K562 (cell line): Measurements from ENCODE around the gene LDLRAD3. TPM values are rescaled to one million over a fixed set of nuclear protein-coding genes. Genes with fewer than 3 reads are reported as not detected.

Source experiments
- ADNP ChIP-seq: fragments of 200-800 bp; sonication (Bioruptor generic); IDR thresholded peaks from 2 replicates; pipeline ENCODE4 v1.6.1; 2016; ENCODE audit warnings: missing genetic modification characterization, missing compliant biosample characterization
- BRCA1 ChIP-seq, 2 experiments: fragments of 450-650 bp in 1 of 2; sonication (generic) in 1 of 2; formaldehyde crosslinking in 1 of 2; IDR thresholded peaks; 2 replicates each; pipeline versions ENCODE4 v1.5.0 to v1.6.1; 2017 to 2020; ENCODE audit warnings: mild to moderate bottlenecking in 1 of 2, missing genetic modification reagents in 1 of 2
- CHD2 ChIP-seq: IDR thresholded peaks from 2 replicates; pipeline ENCODE4 v1.6.1; 2011; ENCODE audit warnings: low read depth, low read length
- CXXC5 ChIP-seq: fragments of 250-450 bp; sonication (Bioruptor Pico); IDR thresholded peaks from 2 replicates; pipeline ENCODE4 v1.8.0; 2022; ENCODE audit warnings: inconsistent platforms, mild to moderate bottlenecking, moderate library complexity
- JUND ChIP-seq, 2 experiments: IDR thresholded peaks; 2 replicates in 1 of 2; 3 replicates in 1 of 2; pipeline ENCODE4 v1.6.1; 2011; ENCODE audit warnings: borderline replicate concordance in 2 of 2, low read depth in 2 of 2, low read length in 2 of 2, improper control_type of control experiment in 1 of 2, missing biosample characterization in 1 of 2, missing genetic modification characterization in 1 of 2, missing genetic modification reagents in 1 of 2
- MLLT1 ChIP-seq, 2 experiments: fragments of 450-650 bp; IDR thresholded peaks; 2 replicates each; pipeline ENCODE4 v1.6.1; 2016
- ZBTB33 ChIP-seq: sonication (generic); formaldehyde crosslinking; IDR thresholded peaks from 2 replicates; pipeline ENCODE4 v1.8.1; 2023; ENCODE audit warnings: mild to moderate bottlenecking, missing genetic modification reagents
- ZEB2 ChIP-seq: fragments of 450-650 bp; IDR thresholded peaks from 2 replicates; pipeline ENCODE4 v1.6.1; 2016
- ZNF23 ChIP-seq: fragments of 250-450 bp; sonication (Bioruptor Pico); IDR thresholded peaks from 2 replicates; pipeline ENCODE4 v1.4.0; 2020; ENCODE audit warnings: mild to moderate bottlenecking
- ZNF41 ChIP-seq: fragments of 250-450 bp; sonication (Bioruptor Pico); conservative IDR thresholded peaks from 2 replicates; pipeline ENCODE4 v1.4.0; 2020; ENCODE audit warnings: mild to moderate bottlenecking
- ZNF740 ChIP-seq, 3 experiments: fragments of 200-800 bp in 1 of 3; sonication (Bioruptor generic) in 1 of 3; sonication (generic) in 1 of 3; formaldehyde crosslinking in 1 of 3; IDR thresholded peaks; 2 replicates each; pipeline versions ENCODE4 v1.6.1 to v1.8.0; 2016 to 2022; ENCODE audit warnings: mild to moderate bottlenecking in 2 of 3, missing compliant biosample characterization in 2 of 3, missing genetic modification characterization in 2 of 3, missing genetic modification reagents in 1 of 3
- polyA plus RNA-seq, 8 experiments: library from polyadenylated mRNA; depleted of rRNA in 4 of 8; stranded (reverse) in 5 of 8; unstranded in 3 of 8; fragments of >200 nt; fragmentation: Nextera tagmentation in 2 of 8; fragmentation: Illumina TruSeq in 1 of 8; extraction: Ambion mirVana in 2 of 8; extraction: Trizol in 1 of 8; gene quantifications; 2 replicates each; pipeline versions ENCODE4 v1.2.1 to v1.2.3, GENCODE V29; 2011 to 2014; ENCODE audit warnings: inconsistent platforms in 1 of 8, missing spikeins in 1 of 8
- total RNA-seq, 7 experiments: library from RNA; depleted of rRNA in 6 of 7; stranded (reverse); fragments of >200 nt in 6 of 7; fragmentation: Illumina TruSeq in 2 of 7; extraction: Trizol in 2 of 7; gene quantifications; 2 replicates each; pipeline versions ENCODE4 v1.2.1 to v1.2.3, GENCODE V29; 2011 to 2021; ENCODE audit warnings: low replicate concordance in 1 of 7
- TF ChIP-seq, protein P1 (sequence below): sonication (generic); formaldehyde crosslinking; IDR thresholded peaks from 2 replicates; pipeline ENCODE4 v1.8.0; 2023; ENCODE audit warnings: mild to moderate bottlenecking, missing genetic modification reagents
- TF ChIP-seq, protein P2 (sequence below): fragments of 450-650 bp; IDR thresholded peaks from 2 replicates; pipeline ENCODE4 v1.6.1; 2014; ENCODE audit warnings: low read depth, mild to moderate bottlenecking, moderate library complexity, borderline replicate concordance
- TF ChIP-seq, protein P3 (sequence below): sonication (generic); formaldehyde crosslinking; IDR thresholded peaks from 2 replicates; pipeline ENCODE4 v1.8.1; 2022; ENCODE audit warnings: missing genetic modification reagents
- TF ChIP-seq, protein P4 (sequence below), 2 experiments: fragments of 250-450 bp in 1 of 2; fragments of 450-650 bp in 1 of 2; sonication (Bioruptor Pico) in 1 of 2; IDR thresholded peaks; 2 replicates each; pipeline versions ENCODE4 v1.6.1 to v1.8.0; 2016 to 2021; ENCODE audit warnings: mild to moderate bottlenecking in 2 of 2, moderate library complexity in 2 of 2, missing compliant biosample characterization in 1 of 2, missing genetic modification characterization in 1 of 2

LDLRAD3 gene
- total and polyA plus RNA-seq, 9 of the 15 experiments (the other 6 are each of a cell fraction or from before 2014, with no cell fraction given) = 0.73 to 7.2 (median 3.5) TPM

- TF ChIP-seq, protein P1, sequence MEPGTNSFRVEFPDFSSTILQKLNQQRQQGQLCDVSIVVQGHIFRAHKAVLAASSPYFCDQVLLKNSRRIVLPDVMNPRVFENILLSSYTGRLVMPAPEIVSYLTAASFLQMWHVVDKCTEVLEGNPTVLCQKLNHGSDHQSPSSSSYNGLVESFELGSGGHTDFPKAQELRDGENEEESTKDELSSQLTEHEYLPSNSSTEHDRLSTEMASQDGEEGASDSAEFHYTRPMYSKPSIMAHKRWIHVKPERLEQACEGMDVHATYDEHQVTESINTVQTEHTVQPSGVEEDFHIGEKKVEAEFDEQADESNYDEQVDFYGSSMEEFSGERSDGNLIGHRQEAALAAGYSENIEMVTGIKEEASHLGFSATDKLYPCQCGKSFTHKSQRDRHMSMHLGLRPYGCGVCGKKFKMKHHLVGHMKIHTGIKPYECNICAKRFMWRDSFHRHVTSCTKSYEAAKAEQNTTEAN = no peak
- peak; percentile 100 for TF ChIP-seq ADNP (tag)
- TF ChIP-seq ZNF740 (CRISPR knock-in tag; IDR thresholded peaks at IDR 0.05) = no peak
- no peak for TF ChIP-seq ZNF740 (tag; IDR thresholded peaks at IDR 0.05)
- TF ChIP-seq CXXC5 = no peak
- no peak for TF ChIP-seq ZNF23 (CRISPR knock-in tag)
- TF ChIP-seq CHD2 = no peak
- TF ChIP-seq, protein P2, sequence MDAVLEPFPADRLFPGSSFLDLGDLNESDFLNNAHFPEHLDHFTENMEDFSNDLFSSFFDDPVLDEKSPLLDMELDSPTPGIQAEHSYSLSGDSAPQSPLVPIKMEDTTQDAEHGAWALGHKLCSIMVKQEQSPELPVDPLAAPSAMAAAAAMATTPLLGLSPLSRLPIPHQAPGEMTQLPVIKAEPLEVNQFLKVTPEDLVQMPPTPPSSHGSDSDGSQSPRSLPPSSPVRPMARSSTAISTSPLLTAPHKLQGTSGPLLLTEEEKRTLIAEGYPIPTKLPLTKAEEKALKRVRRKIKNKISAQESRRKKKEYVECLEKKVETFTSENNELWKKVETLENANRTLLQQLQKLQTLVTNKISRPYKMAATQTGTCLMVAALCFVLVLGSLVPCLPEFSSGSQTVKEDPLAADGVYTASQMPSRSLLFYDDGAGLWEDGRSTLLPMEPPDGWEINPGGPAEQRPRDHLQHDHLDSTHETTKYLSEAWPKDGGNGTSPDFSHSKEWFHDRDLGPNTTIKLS = no peak
- TF ChIP-seq MLLT1 (IDR thresholded peaks at IDR 0.05) = no peak
- TF ChIP-seq, protein P3, sequence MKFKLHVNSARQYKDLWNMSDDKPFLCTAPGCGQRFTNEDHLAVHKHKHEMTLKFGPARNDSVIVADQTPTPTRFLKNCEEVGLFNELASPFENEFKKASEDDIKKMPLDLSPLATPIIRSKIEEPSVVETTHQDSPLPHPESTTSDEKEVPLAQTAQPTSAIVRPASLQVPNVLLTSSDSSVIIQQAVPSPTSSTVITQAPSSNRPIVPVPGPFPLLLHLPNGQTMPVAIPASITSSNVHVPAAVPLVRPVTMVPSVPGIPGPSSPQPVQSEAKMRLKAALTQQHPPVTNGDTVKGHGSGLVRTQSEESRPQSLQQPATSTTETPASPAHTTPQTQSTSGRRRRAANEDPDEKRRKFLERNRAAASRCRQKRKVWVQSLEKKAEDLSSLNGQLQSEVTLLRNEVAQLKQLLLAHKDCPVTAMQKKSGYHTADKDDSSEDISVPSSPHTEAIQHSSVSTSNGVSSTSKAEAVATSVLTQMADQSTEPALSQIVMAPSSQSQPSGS = no peak
- no peak for TF ChIP-seq ZBTB33 (CRISPR knock-in tag)
- no peak for TF ChIP-seq BRCA1 (IDR thresholded peaks at IDR 0.05)
- no peak for TF ChIP-seq BRCA1 (CRISPR knock-in tag; IDR thresholded peaks at IDR 0.05)
- TF ChIP-seq, protein P4, sequence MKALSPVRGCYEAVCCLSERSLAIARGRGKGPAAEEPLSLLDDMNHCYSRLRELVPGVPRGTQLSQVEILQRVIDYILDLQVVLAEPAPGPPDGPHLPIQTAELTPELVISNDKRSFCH (CRISPR knock-in tag; IDR thresholded peaks at IDR 0.05) = no peak
- TF ChIP-seq, protein P4 (tag; IDR thresholded peaks at IDR 0.05) = peak; percentile 71
- no peak for TF ChIP-seq ZEB2
- no peak for TF ChIP-seq ZNF41 (CRISPR knock-in tag)
- no peak for TF ChIP-seq JUND (IDR thresholded peaks at IDR 0.05; ENCODE audit: borderline replicate concordance, low read depth, low read length)
- no peak for TF ChIP-seq JUND (tag; IDR thresholded peaks at IDR 0.05; ENCODE audit: borderline replicate concordance, low read depth, low read length)
Observed at GRCh38 chr11:36192425-36193289, 248.8 kb downstream of the LDLRAD3 start (continued).
